ENCODE results near the gene TRAF4. TPM values are rescaled to one million over a fixed set of nuclear protein-coding genes. Genes with fewer than 3 reads are reported as not detected.

Gene TRAF4
- total and polyA plus RNA-seq, 2 donors (not counting 3 experiments of a cell fraction or from before 2014, with no cell fraction given), result 79.5 to 83.9 TPM

DNA sequence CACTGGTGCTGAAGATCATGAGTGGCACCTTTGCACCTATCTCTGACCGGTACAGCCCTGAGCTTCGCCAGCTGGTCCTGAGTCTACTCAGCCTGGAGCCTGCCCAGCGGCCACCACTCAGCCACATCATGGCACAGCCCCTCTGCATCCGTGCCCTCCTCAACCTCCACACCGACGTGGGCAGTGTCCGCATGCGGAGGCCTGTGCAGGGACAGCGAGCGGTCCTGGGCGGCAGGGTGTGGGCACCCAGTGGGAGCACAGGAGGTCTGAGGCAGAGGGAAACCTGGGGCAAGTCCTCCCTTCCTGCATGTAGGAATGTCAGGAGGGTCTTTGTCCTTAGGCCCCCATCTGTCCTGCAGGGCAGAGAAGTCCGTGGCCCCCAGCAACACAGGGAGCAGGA, 6.5 kb upstream of the TRAF4 start:
- H3K9ac ChIP-seq (replicated peaks; ENCODE audit: extremely low read depth, insufficient read depth, low read length), result no peak overlapping the region
- intact Hi-C loops (cut with micrococcal nuclease) (no loop called here), dilution Hi-C loops (cut with MboI; ENCODE audit: extremely low pct_ligation_motif_present, low sequenced_read_pairs) (no loop called here)
- H4K20me1 ChIP-seq (replicated peaks; ENCODE audit: control insufficient read depth, extremely low read depth, insufficient read depth, low read length), result no peaks in the 10 kb centered on the region
- H3K4me3 ChIP-seq (replicated peaks in 1 of 3; ENCODE audit: insufficient read depth in 1 of 3, low read depth in 1 of 3, low read length in 3 of 3), result no peak overlapping the region
- no peak overlapping the region for H3K27ac ChIP-seq (ENCODE audit: insufficient read depth, low read depth, low read length)
- FAIRE-seq (no peak), DNase-seq (ENCODE audit: low read depth, low spot score) (no peak)
- H3K9me1 ChIP-seq (replicated peaks; ENCODE audit: control insufficient read depth, extremely low read depth, insufficient read depth, low read length), result no peaks in the 10 kb centered on the region
- CTCF ChIA-PET, result interaction anchor here (1.2 kb wide), 1 partner anchor 10 kb away, joined by 3 read pairs; no protein-coding TSS in a partner anchor
- no peaks in the 10 kb centered on the region for H3K4me1 ChIP-seq (ENCODE audit: control insufficient read depth, extremely low read depth, insufficient read depth, low read length)
- H3K27me3 ChIP-seq (ENCODE audit: control insufficient read depth in 2 of 2, insufficient read depth in 2 of 2, low read length in 2 of 2), result no peaks in the 10 kb centered on the region
- TF ChIP-seq POLR2AphosphoS5 (IDR thresholded peaks at IDR 0.05; ENCODE audit: insufficient read depth, low read depth, low read length) (no peak), POLR2A (IDR thresholded peaks at IDR 0.05; ENCODE audit: low read depth, low read length) (no peak), JUN (IDR thresholded peaks at IDR 0.05; ENCODE audit: borderline replicate concordance, insufficient read depth, insufficient read length, low read depth) (no peak), FOS (IDR thresholded peaks at IDR 0.05; ENCODE audit: borderline replicate concordance, insufficient read depth, low read length) (no peak), GATA2 (IDR thresholded peaks at IDR 0.05; ENCODE audit: insufficient read depth, insufficient read length, low read depth, low read length) (no peak), EZH2 (IDR thresholded peaks at IDR 0.05; ENCODE audit: borderline replicate concordance, low read depth, low read length, severe bottlenecking) (no peak), MYC (IDR thresholded peaks at IDR 0.05; ENCODE audit: low read depth, low read length) (no peak)
- TF ChIP-seq, protein P1, sequence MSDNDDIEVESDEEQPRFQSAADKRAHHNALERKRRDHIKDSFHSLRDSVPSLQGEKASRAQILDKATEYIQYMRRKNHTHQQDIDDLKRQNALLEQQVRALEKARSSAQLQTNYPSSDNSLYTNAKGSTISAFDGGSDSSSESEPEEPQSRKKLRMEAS (IDR thresholded peaks at IDR 0.05; ENCODE audit: insufficient read depth, insufficient read length), result no peak
- TF ChIP-seq, protein P2, sequence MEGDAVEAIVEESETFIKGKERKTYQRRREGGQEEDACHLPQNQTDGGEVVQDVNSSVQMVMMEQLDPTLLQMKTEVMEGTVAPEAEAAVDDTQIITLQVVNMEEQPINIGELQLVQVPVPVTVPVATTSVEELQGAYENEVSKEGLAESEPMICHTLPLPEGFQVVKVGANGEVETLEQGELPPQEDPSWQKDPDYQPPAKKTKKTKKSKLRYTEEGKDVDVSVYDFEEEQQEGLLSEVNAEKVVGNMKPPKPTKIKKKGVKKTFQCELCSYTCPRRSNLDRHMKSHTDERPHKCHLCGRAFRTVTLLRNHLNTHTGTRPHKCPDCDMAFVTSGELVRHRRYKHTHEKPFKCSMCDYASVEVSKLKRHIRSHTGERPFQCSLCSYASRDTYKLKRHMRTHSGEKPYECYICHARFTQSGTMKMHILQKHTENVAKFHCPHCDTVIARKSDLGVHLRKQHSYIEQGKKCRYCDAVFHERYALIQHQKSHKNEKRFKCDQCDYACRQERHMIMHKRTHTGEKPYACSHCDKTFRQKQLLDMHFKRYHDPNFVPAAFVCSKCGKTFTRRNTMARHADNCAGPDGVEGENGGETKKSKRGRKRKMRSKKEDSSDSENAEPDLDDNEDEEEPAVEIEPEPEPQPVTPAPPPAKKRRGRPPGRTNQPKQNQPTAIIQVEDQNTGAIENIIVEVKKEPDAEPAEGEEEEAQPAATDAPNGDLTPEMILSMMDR (IDR thresholded peaks at IDR 0.05; ENCODE audit: extremely low read depth in 1 of 2, insufficient read depth in 1 of 2, low read depth in 1 of 2, low read length in 2 of 2), result no peak
- no peaks in the 10 kb centered on the region for H3K9me3 ChIP-seq (replicated peaks; ENCODE audit: control insufficient read depth, insufficient read depth, low read length)
- no peaks in the 10 kb centered on the region for H3K79me2 ChIP-seq (ENCODE audit: control insufficient read depth, insufficient read depth, low read length)
- no peaks in the 10 kb centered on the region for H3K36me3 ChIP-seq (ENCODE audit: control insufficient read depth in 2 of 2, extremely low read depth in 1 of 2, insufficient read depth in 2 of 2, low read length in 2 of 2)
- H3K4me2 ChIP-seq (ENCODE audit: insufficient read depth, low read length), result no peak overlapping the region
- POLR2A ChIA-PET, result no interaction called here
- no TSS peak for BruUV-seq (replicated peaks)
- no peak overlapping the region for H2AFZ ChIP-seq (ENCODE audit: low read depth, low read length)

All from endothelial cell of umbilical vein (primary cell).